Nephron progenitor cell (in vitro differentiated cells): ENCODE measurements around the gene DGKQ.
A peak's percentile ranks its signal among the peaks of the same experiment; 100 is the strongest.

Experiments used
- DNase-seq: peaks from one replicate; pipeline ENCODE4 v3.0.0; 2021
- H3K27ac Mint-ChIP-seq: 2 replicates; pipeline ENCODE4 v1.8.0; 2021; ENCODE audit warnings: mild to moderate bottlenecking, moderate library complexity, mixed read lengths
- H3K27me3 Mint-ChIP-seq: 2 replicates; pipeline ENCODE4 v1.8.0; 2021; ENCODE audit warnings: mild to moderate bottlenecking, low read depth, mixed read lengths; ENCODE audit not compliant: poor library complexity
- H3K36me3 Mint-ChIP-seq: 2 replicates; pipeline ENCODE4 v1.8.0; 2021; ENCODE audit warnings: low read depth, mixed read lengths
- H3K4me1 Mint-ChIP-seq: 2 replicates; pipeline ENCODE4 v1.8.0; 2021; ENCODE audit warnings: mixed read lengths
- H3K4me3 Mint-ChIP-seq: 2 replicates; pipeline ENCODE4 v1.8.0; 2021; ENCODE audit warnings: mild to moderate bottlenecking, moderate library complexity, mixed read lengths
- H3K9me3 Mint-ChIP-seq: 2 replicates; pipeline ENCODE4 v1.8.0; 2021; ENCODE audit warnings: mild to moderate bottlenecking, moderate library complexity, mixed read lengths
- TF ChIP-seq, protein P1 (sequence below): fragments of 200-600 bp; sonication (generic); IDR thresholded peaks from 2 replicates; pipeline ENCODE4 v1.5.0; 2021; ENCODE audit warnings: antibody characterized with exemption

Gene DGKQ

DNA sequence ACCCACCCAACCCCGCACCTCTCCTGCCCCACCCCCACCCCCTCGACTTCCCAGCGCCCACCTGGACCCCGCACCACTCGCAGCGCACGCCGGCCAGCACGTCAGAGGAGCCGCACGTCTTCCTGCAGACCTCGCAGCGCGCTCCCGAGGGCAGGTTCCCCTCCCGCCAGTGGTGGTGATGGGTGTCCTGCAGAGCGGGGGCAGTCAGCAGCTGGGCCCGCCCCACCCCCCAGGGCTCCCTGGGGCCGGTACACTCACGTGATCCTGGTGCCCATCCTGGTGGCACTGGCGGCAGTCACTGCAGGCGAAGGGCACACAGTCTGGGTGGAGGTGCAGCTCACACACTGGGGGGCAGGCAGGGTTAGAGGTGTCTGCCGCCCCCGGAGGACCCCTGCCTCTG is 5.1 kb downstream of the DGKQ start:
- Mint-ChIP-seq H3K4me1 (peaks cover 5% of the 10 kb centered on the region), H3K4me3 (no peak overlapping the region), H3K9me3 (no peaks in the 10 kb centered on the region), H3K27me3 (peaks cover 56% of the 10 kb centered on the region), H3K27ac (no peak overlapping the region), H3K36me3 (no peaks in the 10 kb centered on the region)
- TF ChIP-seq, protein P1, sequence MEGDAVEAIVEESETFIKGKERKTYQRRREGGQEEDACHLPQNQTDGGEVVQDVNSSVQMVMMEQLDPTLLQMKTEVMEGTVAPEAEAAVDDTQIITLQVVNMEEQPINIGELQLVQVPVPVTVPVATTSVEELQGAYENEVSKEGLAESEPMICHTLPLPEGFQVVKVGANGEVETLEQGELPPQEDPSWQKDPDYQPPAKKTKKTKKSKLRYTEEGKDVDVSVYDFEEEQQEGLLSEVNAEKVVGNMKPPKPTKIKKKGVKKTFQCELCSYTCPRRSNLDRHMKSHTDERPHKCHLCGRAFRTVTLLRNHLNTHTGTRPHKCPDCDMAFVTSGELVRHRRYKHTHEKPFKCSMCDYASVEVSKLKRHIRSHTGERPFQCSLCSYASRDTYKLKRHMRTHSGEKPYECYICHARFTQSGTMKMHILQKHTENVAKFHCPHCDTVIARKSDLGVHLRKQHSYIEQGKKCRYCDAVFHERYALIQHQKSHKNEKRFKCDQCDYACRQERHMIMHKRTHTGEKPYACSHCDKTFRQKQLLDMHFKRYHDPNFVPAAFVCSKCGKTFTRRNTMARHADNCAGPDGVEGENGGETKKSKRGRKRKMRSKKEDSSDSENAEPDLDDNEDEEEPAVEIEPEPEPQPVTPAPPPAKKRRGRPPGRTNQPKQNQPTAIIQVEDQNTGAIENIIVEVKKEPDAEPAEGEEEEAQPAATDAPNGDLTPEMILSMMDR: no peak
- no peak for DNase-seq

GRCh38 chr4:967113-968104 is 6.0 kb downstream of the DGKQ start:
- TF ChIP-seq, protein P1: no peak
- H3K9me3 Mint-ChIP-seq: no peaks in the 10 kb centered on the region
- no peak overlapping the region for H3K4me3 Mint-ChIP-seq
- peaks cover 54% of the 10 kb centered on the region for H3K27me3 Mint-ChIP-seq
- peak; percentile 51 for DNase-seq
- H3K27ac Mint-ChIP-seq: no peak overlapping the region
- H3K4me1 Mint-ChIP-seq: peaks cover 5% of the 10 kb centered on the region
- no peaks in the 10 kb centered on the region for H3K36me3 Mint-ChIP-seq

- TF ChIP-seq, protein P1: no peak
These were observed 6.9 kb downstream of the DGKQ start for GRCh38 chr4:966266-967112.

GRCh38 chr4:965766-966134 is 7.6 kb downstream of the DGKQ start:
- TF ChIP-seq, protein P1: no peak
- Mint-ChIP-seq H3K9me3 (no peaks in the 10 kb centered on the region), H3K27me3 (peaks cover 42% of the 10 kb centered on the region), H3K36me3 (no peaks in the 10 kb centered on the region), H3K4me3 (no peak overlapping the region), H3K27ac (no peak overlapping the region), H3K4me1 (peaks cover 4% of the 10 kb centered on the region)
- no peak for DNase-seq

More at GRCh38 chr4:966266-967112, 6.9 kb downstream of the DGKQ start:
- H3K9me3 Mint-ChIP-seq: no peaks in the 10 kb centered on the region
- peaks cover 5% of the 10 kb centered on the region for H3K4me1 Mint-ChIP-seq
- no peak overlapping the region for H3K27ac Mint-ChIP-seq
- no peak overlapping the region for H3K4me3 Mint-ChIP-seq
- H3K36me3 Mint-ChIP-seq: no peaks in the 10 kb centered on the region
- no peak for DNase-seq
- H3K27me3 Mint-ChIP-seq: peaks cover 49% of the 10 kb centered on the region

DNA sequence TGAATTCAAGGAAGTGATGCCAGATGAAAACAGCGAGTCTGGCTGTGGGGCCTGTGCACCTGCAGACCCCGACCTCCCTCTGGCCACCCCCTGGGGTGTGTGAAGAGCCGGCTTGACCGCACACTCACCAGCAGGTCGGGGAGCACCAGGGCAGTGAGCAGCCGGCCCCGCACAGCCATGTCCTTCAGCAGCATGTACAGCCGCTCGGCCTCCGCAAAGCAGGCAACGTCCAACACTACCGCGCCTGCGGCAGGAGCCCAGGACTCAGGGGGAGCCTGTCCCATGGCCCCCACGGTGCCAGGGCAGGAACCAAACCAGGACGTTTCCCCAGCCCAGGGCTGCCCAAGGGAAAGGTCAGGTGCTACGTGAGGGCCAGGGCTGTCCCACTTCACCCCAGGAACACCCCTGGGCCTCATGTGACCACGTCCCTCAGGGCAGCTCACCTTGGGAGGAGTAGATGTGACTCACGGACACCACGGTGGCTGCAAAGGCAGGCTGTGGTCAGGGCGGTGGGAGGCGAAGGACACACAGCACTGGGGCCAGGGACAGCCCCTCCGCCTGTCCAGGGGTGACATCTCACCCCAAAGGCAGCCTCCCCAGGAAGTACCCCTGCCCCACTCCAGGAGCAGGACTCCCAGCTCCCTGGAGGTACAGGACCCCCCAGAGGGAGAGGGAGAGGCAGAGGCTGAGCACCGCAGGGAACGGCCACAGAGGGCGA is 8.2 kb downstream of the DGKQ start:
- Mint-ChIP-seq H3K9me3 (no peaks in the 10 kb centered on the region), H3K4me3 (no peak overlapping the region), H3K27me3 (peaks cover 36% of the 10 kb centered on the region), H3K27ac (no peak overlapping the region), H3K36me3 (no peaks in the 10 kb centered on the region), H3K4me1 (no peaks in the 10 kb centered on the region)
- DNase-seq: no peak
- TF ChIP-seq, protein P1: no peak
